ENCODE results near the gene MEF2C. TPM values are rescaled to one million over a fixed set of nuclear protein-coding genes. Genes with fewer than 3 reads are reported as not detected.

MEF2C gene
- total RNA-seq, 2 donors from 2014 or later = 0.64 to 0.86 TPM

- Histone ChIP-seq H3K36me3 (ENCODE audit: control insufficient read depth, insufficient read depth, low read length) (no peaks in the 10 kb centered on the region), H3K27ac (ENCODE audit: low read depth, low read length) (no peak overlapping the region), H3K4me1 (ENCODE audit: control insufficient read depth, insufficient read depth, low read length) (no peaks in the 10 kb centered on the region), H3K4me3 (ENCODE audit: low read length) (no peak overlapping the region), H3K27me3 (ENCODE audit: control insufficient read depth, insufficient read depth, low read length, poor library complexity, severe bottlenecking) (no peaks in the 10 kb centered on the region), H3K9me3 (ENCODE audit: control insufficient read depth, low read length) (no peaks in the 10 kb centered on the region), H3K9ac (ENCODE audit: extremely low read depth, low read length, poor library complexity, severe bottlenecking) (no peak overlapping the region)
- 73 to 100% methylated on average over 1 to 5 of the region's 5 CpGs for WGBS, 2 experiments (ENCODE audit: insufficient coverage in 1 of 2, insufficient read length in 1 of 2)
- H3K4me1 Mint-ChIP-seq = peaks cover 6% of the 10 kb centered on the region
- no peaks in the 10 kb centered on the region for H3K36me3 Mint-ChIP-seq (ENCODE audit: low read depth)
- TF ChIP-seq CTCF (conservative IDR thresholded peaks at IDR 0.05) = no peak
- H3K27ac Mint-ChIP-seq = no peak overlapping the region
- DNase-seq = no peak
- H3K4me3 Mint-ChIP-seq = no peak overlapping the region
- no peaks in the 10 kb centered on the region for H3K27me3 Mint-ChIP-seq (ENCODE audit: insufficient read depth)
- no peaks in the 10 kb centered on the region for H3K9me3 Mint-ChIP-seq
Measured at GRCh38 chr5:88758184-88758583, 124.8 kb downstream of the MEF2C start.

- no peaks in the 10 kb centered on the region for H3K36me3 Mint-ChIP-seq (ENCODE audit: low read depth)
- Histone ChIP-seq H3K36me3 (ENCODE audit: control insufficient read depth, insufficient read depth, low read length) (no peaks in the 10 kb centered on the region), H3K4me3 (ENCODE audit: low read length) (no peak overlapping the region), H3K9ac (ENCODE audit: extremely low read depth, low read length, poor library complexity, severe bottlenecking) (no peak overlapping the region), H3K4me1 (ENCODE audit: control insufficient read depth, insufficient read depth, low read length) (no peaks in the 10 kb centered on the region), H3K27ac (ENCODE audit: low read depth, low read length) (no peak overlapping the region), H3K9me3 (ENCODE audit: control insufficient read depth, low read length) (no peaks in the 10 kb centered on the region), H3K27me3 (ENCODE audit: control insufficient read depth, insufficient read depth, low read length, poor library complexity, severe bottlenecking) (no peaks in the 10 kb centered on the region)
- peaks cover 6% of the 10 kb centered on the region for H3K4me1 Mint-ChIP-seq
- no peaks in the 10 kb centered on the region for H3K27me3 Mint-ChIP-seq (ENCODE audit: insufficient read depth)
- H3K27ac Mint-ChIP-seq = no peak overlapping the region
- H3K9me3 Mint-ChIP-seq = no peaks in the 10 kb centered on the region
- no peak overlapping the region for H3K4me3 Mint-ChIP-seq
- no peak for DNase-seq
- 93 to 100% methylated on average over 1 to 3 of the region's 3 CpGs for WGBS, 2 experiments (ENCODE audit: insufficient coverage in 1 of 2, insufficient read length in 1 of 2)
- TF ChIP-seq CTCF (conservative IDR thresholded peaks at IDR 0.05) = no peak
Measured at GRCh38 chr5:88756953-88757352, 126.0 kb downstream of the MEF2C start.

- DNase-seq = no peak
- no peaks in the 10 kb centered on the region for H3K9me3 Mint-ChIP-seq
Measured at GRCh38 chr5:88748666-88749065, 134.3 kb downstream of the MEF2C start.

More at GRCh38 chr5:88748666-88749065, 134.3 kb downstream of the MEF2C start:
- H3K4me1 ChIP-seq (ENCODE audit: control insufficient read depth, insufficient read depth, low read length) = no peaks in the 10 kb centered on the region
- TF ChIP-seq CTCF (conservative IDR thresholded peaks at IDR 0.05) = no peak
- H3K36me3 Mint-ChIP-seq (ENCODE audit: low read depth) = no peaks in the 10 kb centered on the region
- H3K4me1 Mint-ChIP-seq = no peaks in the 10 kb centered on the region
- no peak overlapping the region for H3K9ac ChIP-seq (ENCODE audit: extremely low read depth, low read length, poor library complexity, severe bottlenecking)
- H3K36me3 ChIP-seq (ENCODE audit: control insufficient read depth, insufficient read depth, low read length) = no peaks in the 10 kb centered on the region
- no peaks in the 10 kb centered on the region for H3K27me3 Mint-ChIP-seq (ENCODE audit: insufficient read depth)
- no peaks in the 10 kb centered on the region for H3K27me3 ChIP-seq (ENCODE audit: control insufficient read depth, insufficient read depth, low read length, poor library complexity, severe bottlenecking)
- no peaks in the 10 kb centered on the region for H3K9me3 ChIP-seq (ENCODE audit: control insufficient read depth, low read length)
- H3K4me3 Mint-ChIP-seq = no peak overlapping the region
- no peak overlapping the region for H3K27ac ChIP-seq (ENCODE audit: low read depth, low read length)
- no peak overlapping the region for H3K27ac Mint-ChIP-seq
- no peak overlapping the region for H3K4me3 ChIP-seq (ENCODE audit: low read length)
